Liver (tissue), 9 donors: ENCODE data around the gene NADSYN1. TPM values are rescaled to one million over a fixed set of nuclear protein-coding genes. Genes with fewer than 3 reads are reported as not detected.

Experiments
- DNase-seq: peaks from one replicate; pipeline ENCODE4 v3.0.0-alpha.2; 2017; ENCODE audit warnings: low spot score
- H3K27ac ChIP-seq, 2 donors: one replicate each; pipeline ENCODE4 v1.7.0; 2013; ENCODE audit warnings: inconsistent platforms in 2 of 2, low read length in 2 of 2, control low read depth in 1 of 2, low read depth in 1 of 2, mild to moderate bottlenecking in 1 of 2
- H3K27me3 ChIP-seq, 4 donors: one replicate each; pipeline versions ENCODE4 v1.6.1 to v1.7.0; 2013; ENCODE audit warnings: low read length in 3 of 4, inconsistent platforms in 1 of 4, mild to moderate bottlenecking in 1 of 4, moderate library complexity in 1 of 4; ENCODE audit not compliant: control insufficient read depth in 4 of 4, insufficient read depth in 4 of 4
- H3K36me3 ChIP-seq, 4 donors: one replicate each; pipeline versions ENCODE4 v1.6.1 to v1.7.0; 2013; ENCODE audit warnings: low read length in 3 of 4, mild to moderate bottlenecking in 3 of 4, low read depth in 1 of 4, moderate library complexity in 1 of 4; ENCODE audit not compliant: control insufficient read depth in 4 of 4, insufficient read depth in 3 of 4
- H3K4me1 ChIP-seq, 4 donors: one replicate each; pipeline versions ENCODE4 v1.6.1 to v1.7.0; 2013; ENCODE audit warnings: low read length in 3 of 4, mild to moderate bottlenecking in 3 of 4, moderate library complexity in 1 of 4; ENCODE audit not compliant: control insufficient read depth in 4 of 4, insufficient read depth in 4 of 4
- H3K4me3 ChIP-seq, 3 donors: one replicate each; pipeline versions ENCODE4 v1.6.1 to v1.7.0; 2013; ENCODE audit warnings: low read length in 3 of 3, control low read depth in 1 of 3, low read depth in 1 of 3, mild to moderate bottlenecking in 1 of 3
- H3K9ac ChIP-seq, 2 donors: one replicate each; pipeline ENCODE4 v1.7.0; 2013; ENCODE audit warnings: low read length in 2 of 2, mild to moderate bottlenecking in 2 of 2, moderate library complexity in 2 of 2, control low read depth in 1 of 2, low read depth in 1 of 2
- H3K9me3 ChIP-seq, 4 donors: one replicate each; pipeline versions ENCODE4 v1.6.1 to v1.7.0; 2013; ENCODE audit warnings: low read length in 3 of 4; ENCODE audit not compliant: control insufficient read depth in 4 of 4
- GABPA ChIP-seq, 2 donors: IDR thresholded peaks in 1 of 2; conservative IDR thresholded peaks in 1 of 2; 2 replicates each; pipeline ENCODE4 v1.6.1; 2016; ENCODE audit warnings: antibody characterized with exemption in 2 of 2, mild to moderate bottlenecking in 1 of 2, moderate library complexity in 1 of 2
- HNF4G ChIP-seq: IDR thresholded peaks from 2 replicates; pipeline ENCODE4 v1.6.1; 2016; ENCODE audit warnings: antibody characterized with exemption
- NR2F2 ChIP-seq: IDR thresholded peaks from 2 replicates; pipeline ENCODE4 v1.6.1; 2016; ENCODE audit warnings: antibody characterized with exemption
- RAD21 ChIP-seq, 2 donors: IDR thresholded peaks; 2 replicates each; pipeline ENCODE4 v1.6.1; 2016; ENCODE audit warnings: antibody characterized with exemption in 2 of 2, mild to moderate bottlenecking in 2 of 2
- RXRA ChIP-seq, 2 donors: IDR thresholded peaks; 2 replicates each; pipeline ENCODE4 v1.6.1; 2017 to 2018; ENCODE audit warnings: antibody characterized with exemption in 2 of 2, mild to moderate bottlenecking in 1 of 2
- SP1 ChIP-seq: IDR thresholded peaks from 2 replicates; pipeline ENCODE4 v1.6.1; 2018; ENCODE audit warnings: antibody characterized with exemption, mild to moderate bottlenecking
- TAF1 ChIP-seq: conservative IDR thresholded peaks from 2 replicates; pipeline ENCODE4 v1.6.1; 2016; ENCODE audit warnings: antibody characterized with exemption, mild to moderate bottlenecking
- WGBS: extraction: QIAGEN DNeasy Blood & Tissue Kit; methylation state at CpG from one replicate; pipeline ENCODE4 v1.1.7; 2013; 5-methylcytosine and 5-hydroxymethylcytosine counted together
- polyA plus RNA-seq, 2 donors: library from polyadenylated mRNA; stranded (reverse) in 1 of 2; unstranded in 1 of 2; fragments of 200-250 nt in 1 of 2; fragments of >200 nt in 1 of 2; fragmentation: Nextera tagmentation in 1 of 2; extraction: Ambion mirVana in 1 of 2; gene quantifications; one replicate each; pipeline versions ENCODE4 v1.2.1 to v1.2.3, GENCODE V29; 2013 to 2015
- total RNA-seq, 2 donors: library from RNA; depleted of rRNA; stranded (reverse); fragments of >200 nt; gene quantifications; one replicate each; pipeline ENCODE4 v1.2.3, GENCODE V29; 2014
- TF ChIP-seq, protein P1 (sequence below): IDR thresholded peaks from 2 replicates; pipeline ENCODE4 v1.6.1; 2016; ENCODE audit warnings: antibody characterized with exemption
- TF ChIP-seq, protein P2 (sequence below): fragments of 150-350 bp; IDR thresholded peaks from 2 replicates; pipeline ENCODE4 v1.5.1; 2017; ENCODE audit warnings: improper control_type of control experiment, low read depth, low read length; ENCODE audit not compliant: missing input control
- TF ChIP-seq, protein P3 (sequence below): IDR thresholded peaks from 2 replicates; pipeline ENCODE4 v1.6.1; 2016; ENCODE audit warnings: antibody characterized with exemption
- TF ChIP-seq, protein P4 (sequence below): IDR thresholded peaks from 2 replicates; pipeline ENCODE4 v1.6.1; 2016; ENCODE audit warnings: antibody characterized with exemption
- donor health status: healthy.
- donor health status: healthy.
- donor health status: healthy.
- donor health status: healthy.
- donor health status: healthy.

The NADSYN1 gene
- total and polyA plus RNA-seq, 4 donors = 16.6 to 33.6 (median 22.2) TPM

DNA sequence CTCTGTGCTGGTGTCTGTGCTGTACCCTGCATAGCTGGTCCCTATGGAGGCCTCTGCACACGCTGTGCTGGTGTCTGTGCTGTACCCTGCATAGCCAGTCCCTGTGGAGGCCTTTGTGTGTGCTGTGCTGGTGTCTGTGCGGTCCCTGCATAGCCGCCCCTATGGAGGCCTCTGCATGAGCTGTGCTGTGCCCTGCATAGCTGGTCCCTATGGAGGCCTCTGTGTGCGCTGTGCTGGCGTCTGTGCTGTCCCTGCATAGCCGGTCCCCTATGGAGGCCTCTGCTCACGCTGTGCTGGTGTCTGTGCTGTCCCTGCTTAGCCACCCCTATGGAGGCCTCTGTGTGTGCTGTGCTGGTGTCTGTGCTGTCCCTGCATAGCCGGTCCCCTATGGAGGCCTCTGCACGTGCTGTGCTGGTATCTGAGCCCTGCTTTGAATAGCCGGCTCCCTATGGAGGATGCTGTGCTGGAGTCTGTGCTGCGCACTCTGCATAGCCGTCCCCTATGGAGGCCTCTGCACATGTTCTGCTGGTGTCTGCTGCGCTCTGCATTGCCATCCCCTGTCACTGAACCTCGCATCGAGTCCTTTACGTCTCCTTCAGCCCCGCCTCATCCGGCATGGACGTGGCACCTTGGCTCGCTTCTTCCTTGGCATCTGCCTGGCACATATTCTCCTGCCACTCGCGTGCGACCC is 6.2 kb downstream of the NADSYN1 start:
- H3K27me3 ChIP-seq = no peaks in the 10 kb centered on the region
- no peak overlapping the region for H3K4me3 ChIP-seq
- H3K9me3 ChIP-seq = no peaks in the 10 kb centered on the region
- TF ChIP-seq, protein P1, sequence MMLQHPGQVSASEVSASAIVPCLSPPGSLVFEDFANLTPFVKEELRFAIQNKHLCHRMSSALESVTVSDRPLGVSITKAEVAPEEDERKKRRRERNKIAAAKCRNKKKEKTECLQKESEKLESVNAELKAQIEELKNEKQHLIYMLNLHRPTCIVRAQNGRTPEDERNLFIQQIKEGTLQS = no peak
- TF ChIP-seq NR2F2 = no peak
- TF ChIP-seq, protein P2, sequence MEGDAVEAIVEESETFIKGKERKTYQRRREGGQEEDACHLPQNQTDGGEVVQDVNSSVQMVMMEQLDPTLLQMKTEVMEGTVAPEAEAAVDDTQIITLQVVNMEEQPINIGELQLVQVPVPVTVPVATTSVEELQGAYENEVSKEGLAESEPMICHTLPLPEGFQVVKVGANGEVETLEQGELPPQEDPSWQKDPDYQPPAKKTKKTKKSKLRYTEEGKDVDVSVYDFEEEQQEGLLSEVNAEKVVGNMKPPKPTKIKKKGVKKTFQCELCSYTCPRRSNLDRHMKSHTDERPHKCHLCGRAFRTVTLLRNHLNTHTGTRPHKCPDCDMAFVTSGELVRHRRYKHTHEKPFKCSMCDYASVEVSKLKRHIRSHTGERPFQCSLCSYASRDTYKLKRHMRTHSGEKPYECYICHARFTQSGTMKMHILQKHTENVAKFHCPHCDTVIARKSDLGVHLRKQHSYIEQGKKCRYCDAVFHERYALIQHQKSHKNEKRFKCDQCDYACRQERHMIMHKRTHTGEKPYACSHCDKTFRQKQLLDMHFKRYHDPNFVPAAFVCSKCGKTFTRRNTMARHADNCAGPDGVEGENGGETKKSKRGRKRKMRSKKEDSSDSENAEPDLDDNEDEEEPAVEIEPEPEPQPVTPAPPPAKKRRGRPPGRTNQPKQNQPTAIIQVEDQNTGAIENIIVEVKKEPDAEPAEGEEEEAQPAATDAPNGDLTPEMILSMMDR = no peak
- TF ChIP-seq, protein P3, sequence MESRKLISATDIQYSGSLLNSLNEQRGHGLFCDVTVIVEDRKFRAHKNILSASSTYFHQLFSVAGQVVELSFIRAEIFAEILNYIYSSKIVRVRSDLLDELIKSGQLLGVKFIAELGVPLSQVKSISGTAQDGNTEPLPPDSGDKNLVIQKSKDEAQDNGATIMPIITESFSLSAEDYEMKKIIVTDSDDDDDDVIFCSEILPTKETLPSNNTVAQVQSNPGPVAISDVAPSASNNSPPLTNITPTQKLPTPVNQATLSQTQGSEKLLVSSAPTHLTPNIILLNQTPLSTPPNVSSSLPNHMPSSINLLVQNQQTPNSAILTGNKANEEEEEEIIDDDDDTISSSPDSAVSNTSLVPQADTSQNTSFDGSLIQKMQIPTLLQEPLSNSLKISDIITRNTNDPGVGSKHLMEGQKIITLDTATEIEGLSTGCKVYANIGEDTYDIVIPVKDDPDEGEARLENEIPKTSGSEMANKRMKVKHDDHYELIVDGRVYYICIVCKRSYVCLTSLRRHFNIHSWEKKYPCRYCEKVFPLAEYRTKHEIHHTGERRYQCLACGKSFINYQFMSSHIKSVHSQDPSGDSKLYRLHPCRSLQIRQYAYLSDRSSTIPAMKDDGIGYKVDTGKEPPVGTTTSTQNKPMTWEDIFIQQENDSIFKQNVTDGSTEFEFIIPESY = no peak
- no peak for TF ChIP-seq SP1
- no peak for TF ChIP-seq HNF4G
- no peak for TF ChIP-seq TAF1
- no peak for TF ChIP-seq GABPA (IDR thresholded peaks at IDR 0.05 in 1 of 2, conservative IDR thresholded peaks at IDR 0.05 in 1 of 2)
- TF ChIP-seq RXRA (IDR thresholded peaks at IDR 0.05) = no peak
- no peak for TF ChIP-seq RAD21 (IDR thresholded peaks at IDR 0.05)
- TF ChIP-seq, protein P4, sequence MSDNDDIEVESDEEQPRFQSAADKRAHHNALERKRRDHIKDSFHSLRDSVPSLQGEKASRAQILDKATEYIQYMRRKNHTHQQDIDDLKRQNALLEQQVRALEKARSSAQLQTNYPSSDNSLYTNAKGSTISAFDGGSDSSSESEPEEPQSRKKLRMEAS = no peak
- no peak overlapping the region for H3K27ac ChIP-seq
- peaks cover 0 to 6% (median 4%) of the 10 kb centered on the region in 4 donors for H3K4me1 ChIP-seq
- H3K9ac ChIP-seq = no peak overlapping the region
- peaks cover 13 to 61% (median 35%) of the 10 kb centered on the region in 4 donors for H3K36me3 ChIP-seq
- DNase-seq = no peak
- 97% methylated on average over 23 of the region's 23 CpGs for WGBS

DNA sequence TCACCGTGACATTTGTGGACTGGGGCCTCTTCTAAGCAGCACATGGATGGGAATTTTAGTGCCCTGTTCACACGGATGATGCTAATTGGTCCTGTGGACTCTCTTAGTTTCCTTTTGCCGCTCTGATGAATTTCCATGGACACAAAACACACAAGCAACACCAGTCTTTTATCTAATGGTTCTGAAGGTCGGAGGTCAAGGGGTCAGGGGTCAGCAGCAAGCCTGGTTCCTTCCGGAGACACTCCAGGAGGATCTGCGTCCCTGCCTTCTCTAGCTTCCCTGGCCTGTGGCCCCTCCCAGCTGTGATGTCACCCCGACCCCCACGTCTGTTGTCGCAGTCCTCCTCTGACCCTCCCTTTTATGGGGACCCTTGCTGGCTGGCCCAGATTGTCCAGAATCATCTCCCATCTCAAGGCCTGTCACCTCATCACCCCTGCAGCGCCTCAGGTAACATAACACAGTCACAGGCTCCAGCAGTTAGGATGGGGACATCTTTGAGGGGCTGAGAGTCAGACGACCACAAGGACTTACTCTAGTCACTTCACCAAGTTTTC is 6.8 kb downstream of the NADSYN1 start:
- H3K27me3 ChIP-seq = no peaks in the 10 kb centered on the region
- WGBS = 74% methylated on average over 11 of the region's 11 CpGs
- no peak for TF ChIP-seq HNF4G
- TF ChIP-seq, protein P3 = no peak
- peak; percentile 43 for TF ChIP-seq NR2F2
- H3K4me1 ChIP-seq = no peaks in the 10 kb centered on the region
- no peak overlapping the region for H3K27ac ChIP-seq
- H3K9ac ChIP-seq = no peak overlapping the region
- peaks cover 13 to 61% (median 35%) of the 10 kb centered on the region in 4 donors for H3K36me3 ChIP-seq
- H3K4me3 ChIP-seq = no peak overlapping the region
- no peak for DNase-seq
- no peaks in the 10 kb centered on the region for H3K9me3 ChIP-seq
